SK-N-SH treated with all-trans-retinoic acid at 6 μM for 48 hours (cell line): ENCODE results near the gene SLC35C1.

ENCODE experiments used
- ATAC-seq: fragments of 200-7000 bp; cut with Tn5 transposase; 3 replicates; pipeline ENCODE4 v1.9.1; 2020; ENCODE audit warnings: mild to moderate bottlenecking, moderate library complexity
- BACH2 ChIP-seq: fragments of 250-450 bp; sonication (Bioruptor Pico); IDR thresholded peaks from 2 replicates; pipeline ENCODE4 v1.9.0; 2021; ENCODE audit warnings: mild to moderate bottlenecking, borderline replicate concordance
- CSDC2 ChIP-seq: fragments of 250-450 bp; sonication (Bioruptor Pico); IDR thresholded peaks from 2 replicates; pipeline ENCODE4 v1.5.0; 2020; ENCODE audit warnings: mild to moderate bottlenecking, moderate library complexity
- ESRRG ChIP-seq: fragments of 250-450 bp; sonication (Bioruptor Pico); IDR thresholded peaks from 2 replicates; pipeline ENCODE4 v1.6.1; 2021; ENCODE audit warnings: mild to moderate bottlenecking
- GLIS3 ChIP-seq: fragments of 250-450 bp; sonication (Bioruptor Pico); IDR thresholded peaks from 2 replicates; pipeline ENCODE4 v1.5.0; 2020; ENCODE audit warnings: mild to moderate bottlenecking, moderate library complexity
- ISL1 ChIP-seq: fragments of 250-450 bp; sonication (Bioruptor Pico); IDR thresholded peaks from 2 replicates; pipeline ENCODE4 v2.1.2; 2022; ENCODE audit warnings: mild to moderate bottlenecking, moderate library complexity
- PPARA ChIP-seq: fragments of 250-450 bp; sonication (Bioruptor Pico); IDR thresholded peaks from 2 replicates; pipeline ENCODE4 v1.5.0; 2020; ENCODE audit warnings: mild to moderate bottlenecking, borderline replicate concordance
- RARB ChIP-seq: fragments of 250-450 bp; sonication (Bioruptor Pico); IDR thresholded peaks from 2 replicates; pipeline ENCODE4 v1.8.0; 2021; ENCODE audit warnings: mild to moderate bottlenecking, moderate library complexity
- SNAI2 ChIP-seq: fragments of 250-450 bp; sonication (Bioruptor Pico); IDR thresholded peaks from 2 replicates; pipeline ENCODE4 v1.5.0; 2020; ENCODE audit warnings: mild to moderate bottlenecking, moderate library complexity
- TCF4 ChIP-seq: fragments of 250-450 bp; sonication (Bioruptor Pico); IDR thresholded peaks from 2 replicates; pipeline ENCODE4 v1.8.0; 2021; ENCODE audit warnings: mild to moderate bottlenecking, moderate library complexity, borderline replicate concordance
- TOX ChIP-seq: fragments of 250-450 bp; sonication (Bioruptor Pico); IDR thresholded peaks from 2 replicates; pipeline ENCODE4 v1.8.0; 2021; ENCODE audit warnings: mild to moderate bottlenecking, moderate library complexity, borderline replicate concordance
- ZC3H10 ChIP-seq: fragments of 250-450 bp; sonication (Bioruptor Pico); IDR thresholded peaks from 2 replicates; pipeline ENCODE4 v1.5.1; 2021; ENCODE audit warnings: mild to moderate bottlenecking, moderate library complexity
- ZFP3 ChIP-seq: fragments of 250-450 bp; sonication (Bioruptor Pico); IDR thresholded peaks from 2 replicates; pipeline ENCODE4 v1.5.0; 2020; ENCODE audit warnings: mild to moderate bottlenecking, moderate library complexity
- ZFP30 ChIP-seq: fragments of 450-650 bp; formaldehyde crosslinking; IDR thresholded peaks from 2 replicates; pipeline ENCODE4 v1.5.0; 2022; ENCODE audit warnings: mild to moderate bottlenecking, moderate library complexity
- ZNF565 ChIP-seq: fragments of 450-650 bp; formaldehyde crosslinking; conservative IDR thresholded peaks from 2 replicates; pipeline ENCODE4 v1.5.0; 2020; ENCODE audit warnings: low read depth, mild to moderate bottlenecking, moderate library complexity
- ZNF70 ChIP-seq: fragments of 450-650 bp; formaldehyde crosslinking; IDR thresholded peaks from 2 replicates; pipeline ENCODE4 v1.5.0; 2020; ENCODE audit warnings: mild to moderate bottlenecking, moderate library complexity
- ZNF8 ChIP-seq: fragments of 450-650 bp; formaldehyde crosslinking; IDR thresholded peaks from 2 replicates; pipeline ENCODE4 v1.5.0; 2020; ENCODE audit warnings: mild to moderate bottlenecking, moderate library complexity
- TF ChIP-seq, protein P1 (sequence below): fragments of 250-450 bp; sonication (Bioruptor Pico); IDR thresholded peaks from 2 replicates; pipeline ENCODE4 v1.8.0; 2020; ENCODE audit warnings: mild to moderate bottlenecking, moderate library complexity, borderline replicate concordance
- TF ChIP-seq, protein P2 (sequence below): fragments of 250-450 bp; sonication (Bioruptor Pico); IDR thresholded peaks from 2 replicates; pipeline ENCODE4 v1.5.1; 2021; ENCODE audit warnings: mild to moderate bottlenecking, moderate library complexity
- TF ChIP-seq, protein P3 (sequence below): fragments of 250-450 bp; sonication (Bioruptor Pico); IDR thresholded peaks from 2 replicates; pipeline ENCODE4 v1.5.0; 2020; ENCODE audit warnings: mild to moderate bottlenecking, moderate library complexity
- TF ChIP-seq, protein P4 (sequence below): fragments of 250-450 bp; sonication (Bioruptor Pico); IDR thresholded peaks from 2 replicates; pipeline ENCODE4 v1.5.1; 2020; ENCODE audit warnings: low read depth, mild to moderate bottlenecking, moderate library complexity
- TF ChIP-seq, protein P5 (sequence below): fragments of 250-450 bp; sonication (Bioruptor Pico); IDR thresholded peaks from 2 replicates; pipeline ENCODE4 v1.8.0; 2021; ENCODE audit warnings: low read depth, mild to moderate bottlenecking, moderate library complexity, borderline replicate concordance

The SLC35C1 gene

DNA sequence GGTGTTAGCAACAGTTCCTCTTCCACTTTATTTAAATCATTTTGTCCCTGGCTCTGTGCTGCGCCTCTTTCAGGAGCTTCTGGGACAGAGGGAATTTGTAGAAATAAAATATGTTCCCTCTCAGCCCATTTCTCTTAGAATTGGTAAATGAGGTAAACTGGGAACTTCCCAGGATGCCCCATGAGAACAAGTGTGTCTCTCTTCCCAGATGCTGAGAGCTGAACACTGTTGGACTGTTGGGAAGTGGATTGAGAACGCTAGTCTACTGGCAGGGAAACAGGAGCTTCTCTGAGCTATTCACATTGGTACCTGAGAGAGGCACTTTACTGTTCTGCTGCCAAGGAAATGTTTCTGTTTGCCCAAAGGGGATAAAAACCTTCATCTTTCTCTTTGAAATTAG, 46.3 kb downstream of the SLC35C1 start:
- TF ChIP-seq, protein P1, sequence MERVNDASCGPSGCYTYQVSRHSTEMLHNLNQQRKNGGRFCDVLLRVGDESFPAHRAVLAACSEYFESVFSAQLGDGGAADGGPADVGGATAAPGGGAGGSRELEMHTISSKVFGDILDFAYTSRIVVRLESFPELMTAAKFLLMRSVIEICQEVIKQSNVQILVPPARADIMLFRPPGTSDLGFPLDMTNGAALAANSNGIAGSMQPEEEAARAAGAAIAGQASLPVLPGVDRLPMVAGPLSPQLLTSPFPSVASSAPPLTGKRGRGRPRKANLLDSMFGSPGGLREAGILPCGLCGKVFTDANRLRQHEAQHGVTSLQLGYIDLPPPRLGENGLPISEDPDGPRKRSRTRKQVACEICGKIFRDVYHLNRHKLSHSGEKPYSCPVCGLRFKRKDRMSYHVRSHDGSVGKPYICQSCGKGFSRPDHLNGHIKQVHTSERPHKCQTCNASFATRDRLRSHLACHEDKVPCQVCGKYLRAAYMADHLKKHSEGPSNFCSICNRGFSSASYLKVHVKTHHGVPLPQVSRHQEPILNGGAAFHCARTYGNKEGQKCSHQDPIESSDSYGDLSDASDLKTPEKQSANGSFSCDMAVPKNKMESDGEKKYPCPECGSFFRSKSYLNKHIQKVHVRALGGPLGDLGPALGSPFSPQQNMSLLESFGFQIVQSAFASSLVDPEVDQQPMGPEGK (CRISPR knock-in tag), result no peak
- no peak for TF ChIP-seq SNAI2 (CRISPR knock-in tag)
- no peak for TF ChIP-seq ZNF8 (CRISPR knock-in tag)
- TF ChIP-seq, protein P2, sequence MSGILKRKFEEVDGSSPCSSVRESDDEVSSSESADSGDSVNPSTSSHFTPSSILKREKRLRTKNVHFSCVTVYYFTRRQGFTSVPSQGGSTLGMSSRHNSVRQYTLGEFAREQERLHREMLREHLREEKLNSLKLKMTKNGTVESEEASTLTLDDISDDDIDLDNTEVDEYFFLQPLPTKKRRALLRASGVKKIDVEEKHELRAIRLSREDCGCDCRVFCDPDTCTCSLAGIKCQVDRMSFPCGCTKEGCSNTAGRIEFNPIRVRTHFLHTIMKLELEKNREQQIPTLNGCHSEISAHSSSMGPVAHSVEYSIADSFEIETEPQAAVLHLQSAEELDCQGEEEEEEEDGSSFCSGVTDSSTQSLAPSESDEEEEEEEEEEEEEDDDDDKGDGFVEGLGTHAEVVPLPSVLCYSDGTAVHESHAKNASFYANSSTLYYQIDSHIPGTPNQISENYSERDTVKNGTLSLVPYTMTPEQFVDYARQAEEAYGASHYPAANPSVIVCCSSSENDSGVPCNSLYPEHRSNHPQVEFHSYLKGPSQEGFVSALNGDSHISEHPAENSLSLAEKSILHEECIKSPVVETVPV (CRISPR knock-in tag), result no peak
- no peak for TF ChIP-seq ZFP3 (CRISPR knock-in tag)
- TF ChIP-seq BACH2, result no peak
- no peak for TF ChIP-seq ZFP30
- TF ChIP-seq, protein P3, sequence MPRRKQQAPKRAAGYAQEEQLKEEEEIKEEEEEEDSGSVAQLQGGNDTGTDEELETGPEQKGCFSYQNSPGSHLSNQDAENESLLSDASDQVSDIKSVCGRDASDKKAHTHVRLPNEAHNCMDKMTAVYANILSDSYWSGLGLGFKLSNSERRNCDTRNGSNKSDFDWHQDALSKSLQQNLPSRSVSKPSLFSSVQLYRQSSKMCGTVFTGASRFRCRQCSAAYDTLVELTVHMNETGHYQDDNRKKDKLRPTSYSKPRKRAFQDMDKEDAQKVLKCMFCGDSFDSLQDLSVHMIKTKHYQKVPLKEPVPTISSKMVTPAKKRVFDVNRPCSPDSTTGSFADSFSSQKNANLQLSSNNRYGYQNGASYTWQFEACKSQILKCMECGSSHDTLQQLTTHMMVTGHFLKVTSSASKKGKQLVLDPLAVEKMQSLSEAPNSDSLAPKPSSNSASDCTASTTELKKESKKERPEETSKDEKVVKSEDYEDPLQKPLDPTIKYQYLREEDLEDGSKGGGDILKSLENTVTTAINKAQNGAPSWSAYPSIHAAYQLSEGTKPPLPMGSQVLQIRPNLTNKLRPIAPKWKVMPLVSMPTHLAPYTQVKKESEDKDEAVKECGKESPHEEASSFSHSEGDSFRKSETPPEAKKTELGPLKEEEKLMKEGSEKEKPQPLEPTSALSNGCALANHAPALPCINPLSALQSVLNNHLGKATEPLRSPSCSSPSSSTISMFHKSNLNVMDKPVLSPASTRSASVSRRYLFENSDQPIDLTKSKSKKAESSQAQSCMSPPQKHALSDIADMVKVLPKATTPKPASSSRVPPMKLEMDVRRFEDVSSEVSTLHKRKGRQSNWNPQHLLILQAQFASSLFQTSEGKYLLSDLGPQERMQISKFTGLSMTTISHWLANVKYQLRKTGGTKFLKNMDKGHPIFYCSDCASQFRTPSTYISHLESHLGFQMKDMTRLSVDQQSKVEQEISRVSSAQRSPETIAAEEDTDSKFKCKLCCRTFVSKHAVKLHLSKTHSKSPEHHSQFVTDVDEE (CRISPR knock-in tag), result no peak
- no peak for TF ChIP-seq TOX (CRISPR knock-in tag)
- TF ChIP-seq GLIS3, result no peak
- TF ChIP-seq ISL1 (CRISPR knock-in tag), result no peak
- no peak for TF ChIP-seq ZNF70
- TF ChIP-seq TCF4, result no peak
- TF ChIP-seq, all 23 proteins: peak for 0

DNA sequence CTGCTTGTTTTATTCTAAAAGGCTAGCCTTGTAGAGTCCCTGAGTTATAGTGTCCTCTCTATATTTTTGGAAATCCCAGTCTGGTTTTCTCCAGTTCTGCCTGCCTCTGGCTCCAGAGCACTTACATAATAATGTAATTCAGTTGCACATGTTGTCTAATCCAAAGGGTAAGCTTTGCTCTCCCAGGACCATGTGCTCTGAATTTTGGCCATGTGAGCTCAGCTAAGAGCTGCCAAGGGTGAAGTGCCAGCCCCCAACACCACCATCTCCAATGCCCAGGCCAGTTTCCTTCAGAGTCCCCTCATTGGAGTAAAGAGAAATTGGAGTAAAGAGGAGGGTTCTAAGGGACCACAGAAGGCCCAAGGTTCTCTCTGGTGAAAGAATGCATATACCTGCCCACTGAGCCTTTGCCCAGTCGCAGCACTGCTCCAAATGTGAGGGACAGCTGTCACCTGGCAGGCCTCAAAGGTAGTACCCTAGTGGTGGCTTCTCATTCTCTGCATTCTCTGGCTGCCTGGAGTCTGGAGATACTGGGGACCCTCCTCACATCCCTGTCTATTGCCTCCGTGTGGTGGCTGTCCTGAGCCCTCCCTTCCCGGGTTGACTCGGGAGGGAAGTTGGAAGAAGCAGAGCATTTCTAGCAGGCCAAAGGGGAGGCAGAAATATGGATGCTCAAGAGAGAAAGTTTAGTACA, 47.2 kb downstream of the SLC35C1 start:
- no peak for ATAC-seq
- TF ChIP-seq CSDC2 (no peak), SNAI2 (CRISPR knock-in tag) (no peak), ZNF565 (CRISPR knock-in tag) (no peak), BACH2 (no peak), GLIS3 (no peak), ZFP3 (CRISPR knock-in tag) (no peak), ESRRG (CRISPR knock-in tag) (no peak), TCF4 (no peak)
- TF ChIP-seq, protein P4, sequence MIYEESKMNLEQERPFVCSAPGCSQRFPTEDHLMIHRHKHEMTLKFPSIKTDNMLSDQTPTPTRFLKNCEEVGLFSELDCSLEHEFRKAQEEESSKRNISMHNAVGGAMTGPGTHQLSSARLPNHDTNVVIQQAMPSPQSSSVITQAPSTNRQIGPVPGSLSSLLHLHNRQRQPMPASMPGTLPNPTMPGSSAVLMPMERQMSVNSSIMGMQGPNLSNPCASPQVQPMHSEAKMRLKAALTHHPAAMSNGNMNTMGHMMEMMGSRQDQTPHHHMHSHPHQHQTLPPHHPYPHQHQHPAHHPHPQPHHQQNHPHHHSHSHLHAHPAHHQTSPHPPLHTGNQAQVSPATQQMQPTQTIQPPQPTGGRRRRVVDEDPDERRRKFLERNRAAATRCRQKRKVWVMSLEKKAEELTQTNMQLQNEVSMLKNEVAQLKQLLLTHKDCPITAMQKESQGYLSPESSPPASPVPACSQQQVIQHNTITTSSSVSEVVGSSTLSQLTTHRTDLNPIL (CRISPR knock-in tag), result no peak

More for the DNA sequence above, 46.3 kb downstream of the SLC35C1 start:
- no peak for ATAC-seq

DNA sequence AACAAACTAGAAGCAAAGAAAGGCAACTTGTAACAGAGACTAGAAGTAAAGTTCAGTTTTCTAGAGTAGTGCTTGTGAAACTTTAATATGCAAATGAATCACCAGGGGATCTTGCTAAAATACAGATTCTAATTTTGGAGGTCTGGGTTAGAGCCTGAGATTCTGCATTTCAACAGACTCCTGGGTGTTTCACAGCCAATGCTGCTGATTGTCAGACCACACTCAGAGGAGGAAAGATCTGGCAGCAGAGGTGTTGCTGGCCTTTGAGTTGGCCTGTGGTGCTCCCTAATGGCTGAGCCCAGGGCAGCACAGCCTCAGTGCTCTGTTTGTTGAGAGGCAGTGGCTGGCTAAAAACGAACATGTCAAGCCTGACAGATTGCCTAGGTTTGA, 47.8 kb downstream of the SLC35C1 start:
- no peak for ATAC-seq
- TF ChIP-seq PPARA (CRISPR knock-in tag) (no peak), ZNF565 (CRISPR knock-in tag) (no peak), ISL1 (CRISPR knock-in tag) (no peak), ZFP3 (CRISPR knock-in tag) (no peak), CSDC2 (no peak), ZC3H10 (CRISPR knock-in tag) (no peak), ESRRG (CRISPR knock-in tag) (no peak), RARB (no peak), ZNF70 (no peak), TOX (CRISPR knock-in tag) (no peak), ZNF8 (CRISPR knock-in tag) (no peak), TCF4 (no peak), ZFP30 (no peak)
- TF ChIP-seq, protein P1 (CRISPR knock-in tag), result no peak
- TF ChIP-seq, protein P4 (CRISPR knock-in tag), result no peak
- TF ChIP-seq, protein P5, sequence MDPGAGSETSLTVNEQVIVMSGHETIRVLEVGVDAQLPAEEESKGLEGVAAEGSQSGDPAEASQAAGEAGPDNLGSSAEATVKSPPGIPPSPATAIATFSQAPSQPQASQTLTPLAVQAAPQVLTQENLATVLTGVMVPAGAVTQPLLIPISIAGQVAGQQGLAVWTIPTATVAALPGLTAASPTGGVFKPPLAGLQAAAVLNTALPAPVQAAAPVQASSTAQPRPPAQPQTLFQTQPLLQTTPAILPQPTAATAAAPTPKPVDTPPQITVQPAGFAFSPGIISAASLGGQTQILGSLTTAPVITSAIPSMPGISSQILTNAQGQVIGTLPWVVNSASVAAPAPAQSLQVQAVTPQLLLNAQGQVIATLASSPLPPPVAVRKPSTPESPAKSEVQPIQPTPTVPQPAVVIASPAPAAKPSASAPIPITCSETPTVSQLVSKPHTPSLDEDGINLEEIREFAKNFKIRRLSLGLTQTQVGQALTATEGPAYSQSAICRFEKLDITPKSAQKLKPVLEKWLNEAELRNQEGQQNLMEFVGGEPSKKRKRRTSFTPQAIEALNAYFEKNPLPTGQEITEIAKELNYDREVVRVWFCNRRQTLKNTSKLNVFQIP (CRISPR knock-in tag), result no peak
- TF ChIP-seq, protein P2 (CRISPR knock-in tag), result no peak
